T-helper 2 cell treated with Interferon-gamma antibody and Interleukin-4, amounts not matched to agents 5 μg/mL and 100 μg/mL, for 36 hours (primary cell): ENCODE results near the gene FAM50B.
"Not testable (repeated sequence)": the region's sequence is repeated elsewhere in the genome, so short reads cannot be mapped to it uniquely, and the experiment has no call there.

Experiments
- DNase-seq: peaks from one replicate; pipeline ENCODE4 v3.0.0; 2021; ENCODE audit warnings: low spot score
- H3K27ac Mint-ChIP-seq: one replicate; pipeline ENCODE4 v1.8.0; 2021; ENCODE audit warnings: mild to moderate bottlenecking, mixed read lengths
- H3K27me3 Mint-ChIP-seq: one replicate; pipeline ENCODE4 v1.8.0; 2021; ENCODE audit warnings: low read depth, mixed read lengths
- H3K36me3 Mint-ChIP-seq: one replicate; pipeline ENCODE4 v1.8.0; 2021; ENCODE audit warnings: low read depth, mixed read lengths
- H3K4me1 Mint-ChIP-seq: one replicate; pipeline ENCODE4 v1.8.0; 2021; ENCODE audit warnings: low read depth, mixed read lengths
- H3K4me3 Mint-ChIP-seq: one replicate; pipeline ENCODE4 v1.8.0; 2022; ENCODE audit warnings: mild to moderate bottlenecking, moderate library complexity, mixed read lengths
- H3K9me3 Mint-ChIP-seq: one replicate; pipeline ENCODE4 v1.8.0; 2021; ENCODE audit warnings: mixed read lengths

FAM50B gene

GRCh38 chr6:3849681-3850450 is 693 bp downstream of the FAM50B start:
- H3K36me3 Mint-ChIP-seq: peaks cover 2% of the 10 kb centered on the region
- H3K4me3 Mint-ChIP-seq: peak overlapping the region; percentile 79
- peak overlapping the region; percentile 71 for H3K27ac Mint-ChIP-seq
- H3K27me3 Mint-ChIP-seq: no peaks in the 10 kb centered on the region
- H3K4me1 Mint-ChIP-seq: peaks cover 23% of the 10 kb centered on the region
- no peaks in the 10 kb centered on the region for H3K9me3 Mint-ChIP-seq
- no peak for DNase-seq

- Mint-ChIP-seq H3K27me3 (no peaks in the 10 kb centered on the region), H3K4me3 (peak overlapping the region; percentile 54), H3K36me3 (peaks cover 2% of the 10 kb centered on the region), H3K4me1 (peaks cover 23% of the 10 kb centered on the region), H3K27ac (peak overlapping the region; percentile 47), H3K9me3 (no peaks in the 10 kb centered on the region)
- DNase-seq: no peak
These were observed 1.5 kb downstream of the FAM50B start for GRCh38 chr6:3850451-3851203.

- Mint-ChIP-seq H3K4me1 (peaks cover 23% of the 10 kb centered on the region), H3K9me3 (no peaks in the 10 kb centered on the region), H3K27me3 (no peaks in the 10 kb centered on the region), H3K4me3 (no peak overlapping the region), H3K27ac (no peak overlapping the region), H3K36me3 (peaks cover 2% of the 10 kb centered on the region)
- DNase-seq: no peak
These were observed 2.7 kb downstream of the FAM50B start for GRCh38 chr6:3851839-3852238.

GRCh38 chr6:3852391-3852790 is 3.2 kb downstream of the FAM50B start:
- Mint-ChIP-seq H3K4me3 (no peak overlapping the region), H3K27me3 (peaks cover 3% of the 10 kb centered on the region), H3K4me1 (peaks cover 20% of the 10 kb centered on the region), H3K27ac (no peak overlapping the region), H3K36me3 (peaks cover 2% of the 10 kb centered on the region), H3K9me3 (no peaks in the 10 kb centered on the region)
- DNase-seq: no peak

GRCh38 chr6:3855866-3856265 is 6.7 kb downstream of the FAM50B start:
- Mint-ChIP-seq H3K27ac (no peak overlapping the region), H3K9me3 (no peaks in the 10 kb centered on the region), H3K4me3 (no peak overlapping the region), H3K36me3 (peaks cover under 1% of the 10 kb centered on the region), H3K27me3 (peaks cover 22% of the 10 kb centered on the region), H3K4me1 (peaks cover 2% of the 10 kb centered on the region)
- no peak for DNase-seq

- H3K9me3 Mint-ChIP-seq: peaks cover 3% of the 10 kb centered on the region
- H3K27me3 Mint-ChIP-seq: peaks cover 29% of the 10 kb centered on the region
- H3K27ac Mint-ChIP-seq: no peak overlapping the region
- no peak for DNase-seq
- no peaks in the 10 kb centered on the region for H3K4me1 Mint-ChIP-seq
- H3K36me3 Mint-ChIP-seq: no peaks in the 10 kb centered on the region
- no peak overlapping the region for H3K4me3 Mint-ChIP-seq
These were observed 7.4 kb downstream of the FAM50B start for GRCh38 chr6:3856576-3856975.

GRCh38 chr6:3857468-3858456 is 8.6 kb downstream of the FAM50B start:
- DNase-seq: no peak
- peaks cover 3% of the 10 kb centered on the region for H3K9me3 Mint-ChIP-seq
- H3K4me3 Mint-ChIP-seq: no peak overlapping the region
- H3K36me3 Mint-ChIP-seq: no peaks in the 10 kb centered on the region
- H3K4me1 Mint-ChIP-seq: no peaks in the 10 kb centered on the region
- H3K27ac Mint-ChIP-seq: no peak overlapping the region
- peaks cover 34% of the 10 kb centered on the region for H3K27me3 Mint-ChIP-seq

GRCh38 chr6:3859878-3860552 is 10.8 kb downstream of the FAM50B start:
- H3K4me1 Mint-ChIP-seq: peaks cover 2% of the 10 kb centered on the region
- peaks cover 3% of the 10 kb centered on the region for H3K9me3 Mint-ChIP-seq
- DNase-seq: no peak
- peaks cover 34% of the 10 kb centered on the region for H3K27me3 Mint-ChIP-seq
- no peak overlapping the region for H3K4me3 Mint-ChIP-seq
- no peak overlapping the region for H3K27ac Mint-ChIP-seq
- H3K36me3 Mint-ChIP-seq: no peaks in the 10 kb centered on the region

- Mint-ChIP-seq H3K4me3 (no peak overlapping the region), H3K27me3 (peaks cover 35% of the 10 kb centered on the region), H3K27ac (no peak overlapping the region), H3K4me1 (peaks cover 2% of the 10 kb centered on the region), H3K9me3 (peaks cover 3% of the 10 kb centered on the region), H3K36me3 (no peaks in the 10 kb centered on the region)
- no peak for DNase-seq
These were observed 12.3 kb downstream of the FAM50B start for GRCh38 chr6:3861424-3861823.

- peaks cover 6% of the 10 kb centered on the region for H3K9me3 Mint-ChIP-seq
- H3K4me1 Mint-ChIP-seq: peaks cover 2% of the 10 kb centered on the region
- no peak overlapping the region for H3K4me3 Mint-ChIP-seq
- no peak overlapping the region for H3K27ac Mint-ChIP-seq
- H3K36me3 Mint-ChIP-seq: no peaks in the 10 kb centered on the region
- H3K27me3 Mint-ChIP-seq: peaks cover 34% of the 10 kb centered on the region
- no peak for DNase-seq
These were observed 12.9 kb downstream of the FAM50B start for GRCh38 chr6:3862038-3862437.

- not testable (repeated sequence) for H3K27ac Mint-ChIP-seq, H3K36me3 Mint-ChIP-seq, DNase-seq, H3K4me3 Mint-ChIP-seq, H3K9me3 Mint-ChIP-seq
- Mint-ChIP-seq H3K4me1 (peaks cover 10% of the 10 kb centered on the region), H3K27me3 (peaks cover 30% of the 10 kb centered on the region)
These were observed 14.1 kb downstream of the FAM50B start for GRCh38 chr6:3863322-3863721.

- no peak for DNase-seq
- H3K4me3 Mint-ChIP-seq: no peak overlapping the region
- H3K9me3 Mint-ChIP-seq: peaks cover 13% of the 10 kb centered on the region
- peaks cover 2% of the 10 kb centered on the region for H3K36me3 Mint-ChIP-seq
- no peak overlapping the region for H3K27ac Mint-ChIP-seq
- H3K4me1 Mint-ChIP-seq: peaks cover 29% of the 10 kb centered on the region
- H3K27me3 Mint-ChIP-seq: peaks cover 13% of the 10 kb centered on the region
These were observed 16.3 kb downstream of the FAM50B start for GRCh38 chr6:3865463-3865862.
